ENCODE data around the gene CHN2. TPM values are rescaled to one million over a fixed set of nuclear protein-coding genes. Genes with fewer than 3 reads are reported as not detected.

The CHN2 gene
- total RNA-seq, 2 experiments from 2014 or later, result 2.1 to 3.5 TPM

- Mint-ChIP-seq H3K36me3 (ENCODE audit: low read depth) (no peaks in the 10 kb centered on the region), H3K27ac (no peak overlapping the region), H3K27me3 (no peaks in the 10 kb centered on the region), H3K4me1 (ENCODE audit: low read depth) (no peaks in the 10 kb centered on the region), H3K4me3 (no peak overlapping the region), H3K9me3 (no peaks in the 10 kb centered on the region)
- no peak for TF ChIP-seq CTCF (IDR thresholded peaks at IDR 0.05)
- Histone ChIP-seq H3K4me1 (ENCODE audit: insufficient read depth, low read length) (no peaks in the 10 kb centered on the region), H3K9me3 (ENCODE audit: control insufficient read depth in 1 of 2, insufficient read depth in 1 of 2, low read length in 2 of 2) (peaks cover 0 to 5% of the 10 kb centered on the region in 2 experiments), H3K36me3 (ENCODE audit: insufficient read depth, low read length) (no peaks in the 10 kb centered on the region), H3K27ac (ENCODE audit: low read depth in 1 of 2, low read length in 2 of 2) (no peak overlapping the region), H3K27me3 (ENCODE audit: control insufficient read depth in 1 of 2, insufficient read depth in 2 of 2, low read length in 2 of 2) (no peaks in the 10 kb centered on the region), H3K4me3 (ENCODE audit: low read length) (no peak overlapping the region)
- DNase-seq (no peak), ATAC-seq (ENCODE audit: poor library complexity) (no peak)
- intact Hi-C loops (cut with DNase I, micrococcal nuclease), result no loop called here
- ChIA-PET CTCF (no interaction called here), POLR2A (no interaction called here)
Measured at GRCh38 chr7:29461996-29462395, 267.4 kb downstream of the CHN2 start.

GRCh38 chr7:29463504-29464158 lies 269.1 kb downstream of the CHN2 start:
- no peaks in the 10 kb centered on the region for H3K36me3 Mint-ChIP-seq (ENCODE audit: low read depth)
- no peaks in the 10 kb centered on the region for H3K27me3 Mint-ChIP-seq
- H3K4me3 Mint-ChIP-seq, result no peak overlapping the region
- H3K9me3 Mint-ChIP-seq, result no peaks in the 10 kb centered on the region
- Histone ChIP-seq H3K27me3 (ENCODE audit: control insufficient read depth in 1 of 2, insufficient read depth in 2 of 2, low read length in 2 of 2) (no peaks in the 10 kb centered on the region), H3K4me3 (ENCODE audit: low read length) (no peak overlapping the region), H3K4me1 (ENCODE audit: insufficient read depth, low read length) (no peaks in the 10 kb centered on the region), H3K9me3 (ENCODE audit: control insufficient read depth in 1 of 2, insufficient read depth in 1 of 2, low read length in 2 of 2) (peaks cover 0 to 5% of the 10 kb centered on the region in 2 experiments), H3K27ac (ENCODE audit: low read depth in 1 of 2, low read length in 2 of 2) (no peak overlapping the region), H3K36me3 (ENCODE audit: insufficient read depth, low read length) (no peaks in the 10 kb centered on the region)
- TF ChIP-seq CTCF (IDR thresholded peaks at IDR 0.05), result no peak
- H3K27ac Mint-ChIP-seq, result no peak overlapping the region
- ChIA-PET POLR2A (no interaction called here), CTCF (no interaction called here)
- intact Hi-C loops (cut with DNase I, micrococcal nuclease), result no loop called here
- ATAC-seq (ENCODE audit: poor library complexity), result no peak
- no peak for DNase-seq
- no peaks in the 10 kb centered on the region for H3K4me1 Mint-ChIP-seq (ENCODE audit: low read depth)

GRCh38 chr7:29464753-29465152 lies 270.2 kb downstream of the CHN2 start:
- no peak for TF ChIP-seq CTCF (IDR thresholded peaks at IDR 0.05)
- H3K27me3 Mint-ChIP-seq, result no peaks in the 10 kb centered on the region

More at GRCh38 chr7:29464753-29465152, 270.2 kb downstream of the CHN2 start:
- Mint-ChIP-seq H3K9me3 (no peaks in the 10 kb centered on the region), H3K4me1 (ENCODE audit: low read depth) (no peaks in the 10 kb centered on the region), H3K4me3 (no peak overlapping the region), H3K36me3 (ENCODE audit: low read depth) (no peaks in the 10 kb centered on the region), H3K27ac (no peak overlapping the region)
- no peak overlapping the region for H3K4me3 ChIP-seq (ENCODE audit: low read length)
- no peaks in the 10 kb centered on the region for H3K36me3 ChIP-seq (ENCODE audit: insufficient read depth, low read length)
- ATAC-seq (ENCODE audit: poor library complexity), result no peak
- no peaks in the 10 kb centered on the region for H3K4me1 ChIP-seq (ENCODE audit: insufficient read depth, low read length)
- CTCF ChIA-PET, result interaction anchor here (1.0 kb wide), 1 partner anchor 33 kb away, joined by 3 read pairs; no protein-coding TSS in a partner anchor
- no peak for DNase-seq
- no peak overlapping the region for H3K27ac ChIP-seq (ENCODE audit: low read depth in 1 of 2, low read length in 2 of 2)
- POLR2A ChIA-PET, result no interaction called here
- intact Hi-C loops (cut with DNase I, micrococcal nuclease), result no loop called here
- no peaks in the 10 kb centered on the region for H3K27me3 ChIP-seq (ENCODE audit: control insufficient read depth in 1 of 2, insufficient read depth in 2 of 2, low read length in 2 of 2)
- H3K9me3 ChIP-seq (ENCODE audit: control insufficient read depth in 1 of 2, insufficient read depth in 1 of 2, low read length in 2 of 2), result no peaks in the 10 kb centered on the region

Measured in CD4-positive, alpha-beta T cell (primary cell).